HEK293 (cell line): Measurements from ENCODE around the gene NOL6.

ENCODE experiments used
- CTCF ChIA-PET: fragments of 350-600 bp; formaldehyde crosslinking; extraction: SDS; loops from one replicate; lab custom pipeline; 2021; ENCODE audit warnings: antibody characterized with exemption; lab: Yijun Ruan, JAX
- POLR2A ChIA-PET: fragments of 300-600 bp; formaldehyde crosslinking; extraction: SDS; loops from one replicate; lab custom pipeline; 2020; ENCODE audit warnings: antibody characterized with exemption, inconsistent platforms; lab: Yijun Ruan, JAX
- H3K27ac ChIP-seq: fragments of 200-500 bp; sonication (Bioruptor generic); 2 replicates; pipeline ENCODE4 v1.5.1; 2014; ENCODE audit warnings: low read depth, low read length, control low read depth, inconsistent platforms; ENCODE audit errors: extremely low read depth
- H3K36me3 ChIP-seq, 2 experiments: fragments of 200-500 bp in 1 of 2; sonication (Bioruptor generic) in 1 of 2; 1 replicate in 1 of 2; 2 replicates in 1 of 2; pipeline ENCODE4 v1.5.1; 2014 to 2017; ENCODE audit warnings: inconsistent platforms in 2 of 2, low read length in 2 of 2; ENCODE audit not compliant: control insufficient read depth in 2 of 2, insufficient read depth in 1 of 2
- H3K4me1 ChIP-seq: fragments of 200-500 bp; sonication (Bioruptor generic); 2 replicates; pipeline ENCODE4 v1.5.1; 2014; ENCODE audit warnings: mild to moderate bottlenecking, low read length, inconsistent platforms; ENCODE audit not compliant: control insufficient read depth, insufficient read depth
- H3K4me3 ChIP-seq: 2 replicates; pipeline ENCODE4 v1.5.1; 2011; ENCODE audit warnings: low read depth, mild to moderate bottlenecking, control low read depth, low read length, moderate library complexity
- H3K9me3 ChIP-seq: fragments of 200-500 bp; sonication (Bioruptor generic); 2 replicates; pipeline ENCODE4 v1.5.1; 2014; ENCODE audit warnings: low read depth, low read length, inconsistent platforms; ENCODE audit not compliant: control insufficient read depth, insufficient read depth
- HOXA7 ChIP-seq: sonication (generic); formaldehyde crosslinking; IDR thresholded peaks from 2 replicates; pipeline ENCODE4 v1.8.1; 2022; ENCODE audit warnings: missing genetic modification reagents, borderline replicate concordance
- IKZF3 ChIP-seq: fragments of 450-650 bp; IDR thresholded peaks from 2 replicates; pipeline ENCODE4 v1.5.0; 2018; ENCODE audit warnings: missing biosample characterization, mild to moderate bottlenecking, missing genetic modification characterization, moderate library complexity
- MEIS1 ChIP-seq: sonication (generic); formaldehyde crosslinking; IDR thresholded peaks from 2 replicates; pipeline ENCODE4 v1.8.1; 2022; ENCODE audit warnings: missing genetic modification reagents, mild to moderate bottlenecking, borderline replicate concordance
- SALL2 ChIP-seq: fragments of 450-650 bp; formaldehyde crosslinking; IDR thresholded peaks from 2 replicates; pipeline ENCODE4 v1.5.0; 2017; ENCODE audit warnings: missing biosample characterization, mild to moderate bottlenecking, missing genetic modification characterization, borderline replicate concordance
- ZBTB7A ChIP-seq: fragments of 450-650 bp; formaldehyde crosslinking; IDR thresholded peaks from 2 replicates; pipeline ENCODE4 v1.5.1; 2016; ENCODE audit warnings: low read depth, missing biosample characterization, missing genetic modification characterization
- ZFHX2 ChIP-seq: fragments of 450-650 bp; formaldehyde crosslinking; conservative IDR thresholded peaks from 2 replicates; pipeline ENCODE4 v1.5.1; 2016; ENCODE audit warnings: missing biosample characterization, missing genetic modification characterization
- ZNF10 ChIP-seq: fragments of 450-650 bp; formaldehyde crosslinking; IDR thresholded peaks from 2 replicates; pipeline ENCODE4 v1.5.1; 2017; ENCODE audit warnings: missing biosample characterization, missing genetic modification characterization
- ZNF132 ChIP-seq: fragments of 450-650 bp; formaldehyde crosslinking; IDR thresholded peaks from 2 replicates; pipeline ENCODE4 v1.5.1; 2017; ENCODE audit warnings: missing biosample characterization, missing genetic modification characterization, borderline replicate concordance
- ZNF138 ChIP-seq: fragments of 450-650 bp; formaldehyde crosslinking; IDR thresholded peaks from 2 replicates; pipeline ENCODE4 v1.5.1; 2016; ENCODE audit warnings: missing biosample characterization, missing genetic modification characterization, borderline replicate concordance
- ZNF146 ChIP-seq: fragments of 450-650 bp; formaldehyde crosslinking; IDR thresholded peaks from 2 replicates; pipeline ENCODE4 v1.5.1; 2016; ENCODE audit warnings: missing biosample characterization, missing genetic modification characterization
- ZNF157 ChIP-seq: fragments of 450-650 bp; formaldehyde crosslinking; IDR thresholded peaks from 2 replicates; pipeline ENCODE4 v1.5.1; 2016; ENCODE audit warnings: missing biosample characterization, missing genetic modification characterization
- ZNF292 ChIP-seq: fragments of 450-650 bp; formaldehyde crosslinking; IDR thresholded peaks from 2 replicates; pipeline ENCODE4 v1.5.1; 2016; ENCODE audit warnings: low read depth, missing biosample characterization, missing genetic modification characterization, borderline replicate concordance
- ZNF311 ChIP-seq: fragments of 450-650 bp; formaldehyde crosslinking; IDR thresholded peaks from 2 replicates; pipeline ENCODE4 v1.5.1; 2017; ENCODE audit warnings: missing biosample characterization, missing genetic modification characterization, borderline replicate concordance
- ZNF341 ChIP-seq: fragments of 450-650 bp; formaldehyde crosslinking; IDR thresholded peaks from 2 replicates; pipeline ENCODE4; 2016; ENCODE audit warnings: low read depth, missing biosample characterization, missing genetic modification characterization
- ZNF350 ChIP-seq: fragments of 450-650 bp; formaldehyde crosslinking; IDR thresholded peaks from 2 replicates; pipeline ENCODE4 v1.5.0; 2017; ENCODE audit warnings: missing biosample characterization, mild to moderate bottlenecking, missing genetic modification characterization
- ZNF391 ChIP-seq: fragments of 450-650 bp; formaldehyde crosslinking; IDR thresholded peaks from 2 replicates; pipeline ENCODE4 v1.5.1; 2016; ENCODE audit warnings: low read depth, missing biosample characterization, missing genetic modification characterization, borderline replicate concordance
- ZNF426 ChIP-seq: fragments of 450-650 bp; formaldehyde crosslinking; IDR thresholded peaks from 2 replicates; pipeline ENCODE4 v1.5.1; 2017; ENCODE audit warnings: missing biosample characterization, missing genetic modification characterization, mild to moderate bottlenecking, inconsistent platforms, moderate library complexity
- ZNF521 ChIP-seq: fragments of 450-650 bp; formaldehyde crosslinking; IDR thresholded peaks from 2 replicates; pipeline ENCODE4 v1.5.1; 2017; ENCODE audit warnings: missing biosample characterization, mild to moderate bottlenecking, missing genetic modification characterization
- ZNF639 ChIP-seq: fragments of 450-650 bp; formaldehyde crosslinking; IDR thresholded peaks from 2 replicates; pipeline ENCODE4 v1.5.1; 2016; ENCODE audit warnings: missing biosample characterization, missing genetic modification characterization
- ZNF692 ChIP-seq: fragments of 450-650 bp; formaldehyde crosslinking; IDR thresholded peaks from 2 replicates; pipeline ENCODE4 v1.5.1; 2016; ENCODE audit warnings: missing biosample characterization, missing genetic modification characterization
- ZNF776 ChIP-seq: fragments of 450-650 bp; formaldehyde crosslinking; IDR thresholded peaks from 2 replicates; pipeline ENCODE4 v1.5.0; 2017; ENCODE audit warnings: missing biosample characterization, missing genetic modification characterization, borderline replicate concordance
- ZNF830 ChIP-seq: fragments of 450-650 bp; IDR thresholded peaks from 2 replicates; pipeline ENCODE4 v1.5.0; 2018; ENCODE audit warnings: missing biosample characterization, missing genetic modification characterization, low read depth, mild to moderate bottlenecking, moderate library complexity
- ZNF843 ChIP-seq: fragments of 450-650 bp; formaldehyde crosslinking; IDR thresholded peaks from 2 replicates; pipeline ENCODE4 v1.5.1; 2016; ENCODE audit warnings: missing biosample characterization, missing genetic modification characterization
- TF ChIP-seq, protein P1 (sequence below): fragments of 450-650 bp; formaldehyde crosslinking; IDR thresholded peaks from 2 replicates; pipeline ENCODE4 v1.5.1; 2016; ENCODE audit warnings: missing biosample characterization, missing genetic modification characterization
- TF ChIP-seq, protein P2 (sequence below): fragments of 450-650 bp; formaldehyde crosslinking; IDR thresholded peaks from 2 replicates; pipeline ENCODE4 v1.5.1; 2016; ENCODE audit warnings: missing biosample characterization, missing genetic modification characterization
- TF ChIP-seq, protein P3 (sequence below): fragments of 450-650 bp; formaldehyde crosslinking; IDR thresholded peaks from 2 replicates; pipeline ENCODE4 v1.5.1; 2016; ENCODE audit warnings: missing biosample characterization, missing genetic modification characterization, borderline replicate concordance

Gene NOL6

GRCh38 chr9:33450621-33451146 lies 23.0 kb downstream of the NOL6 start:
- no peak for TF ChIP-seq ZNF843 (tag by site-specific recombination)
- no peak for TF ChIP-seq ZNF521 (tag by site-specific recombination)
- TF ChIP-seq ZNF138 (tag by site-specific recombination), result no peak
- TF ChIP-seq, protein P1, sequence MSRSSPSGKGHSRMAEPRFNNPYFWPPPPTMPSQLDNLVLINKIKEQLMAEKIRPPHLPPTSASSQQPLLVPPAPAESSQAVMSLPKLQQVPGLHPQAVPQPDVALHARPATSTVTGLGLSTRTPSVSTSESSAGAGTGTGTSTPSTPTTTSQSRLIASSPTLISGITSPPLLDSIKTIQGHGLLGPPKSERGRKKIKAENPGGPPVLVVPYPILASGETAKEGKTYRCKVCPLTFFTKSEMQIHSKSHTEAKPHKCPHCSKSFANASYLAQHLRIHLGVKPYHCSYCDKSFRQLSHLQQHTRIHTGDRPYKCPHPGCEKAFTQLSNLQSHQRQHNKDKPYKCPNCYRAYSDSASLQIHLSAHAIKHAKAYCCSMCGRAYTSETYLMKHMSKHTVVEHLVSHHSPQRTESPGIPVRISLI, result no peak
- TF ChIP-seq ZBTB7A (tag by site-specific recombination), result no peak
- no peak for TF ChIP-seq ZNF426 (tag by site-specific recombination)
- TF ChIP-seq ZNF311 (tag by site-specific recombination), result no peak
- TF ChIP-seq, protein P2, sequence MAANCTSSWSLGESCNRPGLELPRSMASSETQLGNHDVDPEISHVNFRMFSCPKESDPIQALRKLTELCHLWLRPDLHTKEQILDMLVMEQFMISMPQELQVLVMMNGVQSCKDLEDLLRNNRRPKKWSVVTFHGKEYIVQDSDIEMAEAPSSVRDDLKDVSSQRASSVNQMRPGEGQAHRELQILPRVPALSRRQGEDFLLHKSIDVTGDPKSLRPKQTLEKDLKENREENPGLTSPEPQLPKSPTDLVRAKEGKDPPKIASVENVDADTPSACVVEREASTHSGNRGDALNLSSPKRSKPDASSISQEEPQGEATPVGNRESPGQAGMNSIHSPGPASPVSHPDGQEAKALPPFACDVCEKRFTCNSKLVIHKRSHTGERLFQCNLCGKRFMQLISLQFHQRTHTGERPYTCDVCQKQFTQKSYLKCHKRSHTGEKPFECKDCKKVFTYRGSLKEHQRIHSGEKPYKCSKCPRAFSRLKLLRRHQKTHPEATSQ (tag by site-specific recombination), result no peak
- no peak for TF ChIP-seq ZNF830 (tag by site-specific recombination)
- TF ChIP-seq ZNF292 (tag by site-specific recombination), result no peak
- no peak for TF ChIP-seq ZNF692 (tag by site-specific recombination)
- no peak for TF ChIP-seq ZNF146 (tag by site-specific recombination)
- H3K27ac ChIP-seq, result no peak overlapping the region
- no peaks in the 10 kb centered on the region for H3K9me3 ChIP-seq
- H3K4me1 ChIP-seq, result no peaks in the 10 kb centered on the region; the same call in 1 of the 2 replicates
- ChIA-PET CTCF (interaction anchor here (0.6 to 14.8 kb wide), 11 partner anchors 8 to 77 kb away, joined by 3 to 176 read pairs (median 47); partner anchors contain the start of genes AQP7 and NOL6), POLR2A (no interaction called here)
- no peaks in the 10 kb centered on the region for H3K36me3 ChIP-seq
- no peak overlapping the region for H3K4me3 ChIP-seq

GRCh38 chr9:33449715-33450114 lies 24.0 kb downstream of the NOL6 start:
- Histone ChIP-seq H3K27ac (no peak overlapping the region), H3K4me3 (no peak overlapping the region), H3K4me1 (no peaks in the 10 kb centered on the region; the same call in 1 of the 2 replicates), H3K9me3 (no peaks in the 10 kb centered on the region), H3K36me3 (no peaks in the 10 kb centered on the region)
- CTCF ChIA-PET, result interaction anchor here (0.8 to 14.8 kb wide), 6 partner anchors 13 to 76 kb away, joined by 3 to 176 read pairs (median 61); partner anchors contain the start of genes AQP7 and NOL6
- POLR2A ChIA-PET, result interaction anchor here (1.4 kb wide), 1 partner anchor 24 kb away, joined by 15 read pairs; the partner anchor contains the start of gene NOL6
- TF ChIP-seq ZNF391, result no peak
- TF ChIP-seq MEIS1, result no peak
- TF ChIP-seq ZNF132 (tag by site-specific recombination), result no peak
- no peak for TF ChIP-seq ZNF350
- no peak for TF ChIP-seq ZNF639 (tag by site-specific recombination)
- TF ChIP-seq IKZF3 (tag by site-specific recombination), result no peak
- no peak for TF ChIP-seq SALL2 (tag by site-specific recombination)
- TF ChIP-seq ZNF776 (tag by site-specific recombination), result no peak
- TF ChIP-seq, protein P3, sequence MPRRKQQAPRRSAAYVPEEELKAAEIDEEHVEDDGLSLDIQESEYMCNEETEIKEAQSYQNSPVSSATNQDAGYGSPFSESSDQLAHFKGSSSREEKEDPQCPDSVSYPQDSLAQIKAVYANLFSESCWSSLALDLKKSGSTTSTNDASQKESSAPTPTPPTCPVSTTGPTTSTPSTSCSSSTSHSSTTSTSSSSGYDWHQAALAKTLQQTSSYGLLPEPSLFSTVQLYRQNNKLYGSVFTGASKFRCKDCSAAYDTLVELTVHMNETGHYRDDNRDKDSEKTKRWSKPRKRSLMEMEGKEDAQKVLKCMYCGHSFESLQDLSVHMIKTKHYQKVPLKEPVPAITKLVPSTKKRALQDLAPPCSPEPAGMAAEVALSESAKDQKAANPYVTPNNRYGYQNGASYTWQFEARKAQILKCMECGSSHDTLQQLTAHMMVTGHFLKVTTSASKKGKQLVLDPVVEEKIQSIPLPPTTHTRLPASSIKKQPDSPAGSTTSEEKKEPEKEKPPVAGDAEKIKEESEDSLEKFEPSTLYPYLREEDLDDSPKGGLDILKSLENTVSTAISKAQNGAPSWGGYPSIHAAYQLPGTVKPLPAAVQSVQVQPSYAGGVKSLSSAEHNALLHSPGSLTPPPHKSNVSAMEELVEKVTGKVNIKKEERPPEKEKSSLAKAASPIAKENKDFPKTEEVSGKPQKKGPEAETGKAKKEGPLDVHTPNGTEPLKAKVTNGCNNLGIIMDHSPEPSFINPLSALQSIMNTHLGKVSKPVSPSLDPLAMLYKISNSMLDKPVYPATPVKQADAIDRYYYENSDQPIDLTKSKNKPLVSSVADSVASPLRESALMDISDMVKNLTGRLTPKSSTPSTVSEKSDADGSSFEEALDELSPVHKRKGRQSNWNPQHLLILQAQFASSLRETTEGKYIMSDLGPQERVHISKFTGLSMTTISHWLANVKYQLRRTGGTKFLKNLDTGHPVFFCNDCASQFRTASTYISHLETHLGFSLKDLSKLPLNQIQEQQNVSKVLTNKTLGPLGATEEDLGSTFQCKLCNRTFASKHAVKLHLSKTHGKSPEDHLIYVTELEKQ (tag by site-specific recombination), result no peak
- no peak for TF ChIP-seq ZNF157 (tag by site-specific recombination)
- no peak for TF ChIP-seq ZNF10 (tag by site-specific recombination)
- TF ChIP-seq HOXA7 (CRISPR knock-in tag), result no peak
- no peak for TF ChIP-seq ZFHX2 (tag by site-specific recombination)
- TF ChIP-seq ZNF341 (tag by site-specific recombination), result no peak
